Measurements from ENCODE around the gene IL4R.

- TF ChIP-seq, protein P1, sequence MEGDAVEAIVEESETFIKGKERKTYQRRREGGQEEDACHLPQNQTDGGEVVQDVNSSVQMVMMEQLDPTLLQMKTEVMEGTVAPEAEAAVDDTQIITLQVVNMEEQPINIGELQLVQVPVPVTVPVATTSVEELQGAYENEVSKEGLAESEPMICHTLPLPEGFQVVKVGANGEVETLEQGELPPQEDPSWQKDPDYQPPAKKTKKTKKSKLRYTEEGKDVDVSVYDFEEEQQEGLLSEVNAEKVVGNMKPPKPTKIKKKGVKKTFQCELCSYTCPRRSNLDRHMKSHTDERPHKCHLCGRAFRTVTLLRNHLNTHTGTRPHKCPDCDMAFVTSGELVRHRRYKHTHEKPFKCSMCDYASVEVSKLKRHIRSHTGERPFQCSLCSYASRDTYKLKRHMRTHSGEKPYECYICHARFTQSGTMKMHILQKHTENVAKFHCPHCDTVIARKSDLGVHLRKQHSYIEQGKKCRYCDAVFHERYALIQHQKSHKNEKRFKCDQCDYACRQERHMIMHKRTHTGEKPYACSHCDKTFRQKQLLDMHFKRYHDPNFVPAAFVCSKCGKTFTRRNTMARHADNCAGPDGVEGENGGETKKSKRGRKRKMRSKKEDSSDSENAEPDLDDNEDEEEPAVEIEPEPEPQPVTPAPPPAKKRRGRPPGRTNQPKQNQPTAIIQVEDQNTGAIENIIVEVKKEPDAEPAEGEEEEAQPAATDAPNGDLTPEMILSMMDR (IDR thresholded peaks at IDR 0.05 in 8 of 11, conservative IDR thresholded peaks at IDR 0.05 in 3 of 11), result peak in 10 of 11 experiments; percentile 13 to 61 (median 40)
- TF ChIP-seq POLR2AphosphoS5 (IDR thresholded peaks at IDR 0.05), result peak; percentile 56 to 82 (median 74)
- no peak for TF ChIP-seq POLR2A (IDR thresholded peaks at IDR 0.05)
These were observed 41.8 kb downstream of the IL4R start for GRCh38 chr16:27355610-27356009.

All from spleen (tissue), 7 donors.